LNCAP (cell line): ENCODE measurements around the gene STAM2.

Experiments used
- TF ChIP-seq, protein P1 (sequence below): fragments of 450-650 bp; IDR thresholded peaks from 2 replicates; pipeline ENCODE4 v1.5.1; 2017; ENCODE audit warnings: mild to moderate bottlenecking

The STAM2 gene

DNA sequence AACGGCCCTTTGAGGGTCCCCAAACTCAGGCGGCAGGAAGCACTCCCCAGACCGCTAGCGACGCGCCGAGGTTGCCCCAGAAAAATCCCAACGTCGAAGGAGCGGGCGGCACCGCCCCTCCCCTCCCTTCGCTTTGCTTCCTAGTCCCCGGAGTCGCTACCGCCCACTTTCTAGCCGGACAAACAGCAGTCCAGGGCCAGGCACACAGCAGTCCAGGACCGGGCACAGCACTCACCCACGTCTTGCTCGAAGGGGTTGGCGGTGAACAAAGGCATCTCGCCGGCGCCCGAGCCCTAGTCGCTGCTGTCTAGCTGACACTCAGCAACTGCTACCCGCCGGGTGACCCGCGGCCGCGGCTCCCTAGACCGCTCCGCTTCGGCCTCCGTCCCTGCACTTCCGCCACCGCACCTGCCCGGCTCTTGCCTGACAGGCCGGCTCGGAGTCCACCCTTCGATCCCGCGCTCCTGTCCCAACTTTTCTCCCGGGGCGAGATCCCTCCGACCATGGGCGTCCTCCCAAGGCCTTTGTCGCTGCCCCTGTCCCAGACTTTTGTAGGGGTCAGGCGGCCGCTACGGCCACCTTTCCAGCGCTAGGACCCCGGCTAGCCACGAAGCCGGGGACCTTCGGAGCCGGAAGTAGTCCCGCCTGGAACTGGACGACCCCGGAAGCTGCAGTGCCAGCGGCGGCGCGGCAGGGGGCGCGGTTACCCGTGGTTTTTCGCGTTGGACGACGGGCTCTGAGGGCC lies at the start of gene STAM2:
STAM2 (minus strand) TSS at position 396 of the 745 bp plus-strand sequence; CDS start at position 275, 121 bp downstream.
- TF ChIP-seq, protein P1, sequence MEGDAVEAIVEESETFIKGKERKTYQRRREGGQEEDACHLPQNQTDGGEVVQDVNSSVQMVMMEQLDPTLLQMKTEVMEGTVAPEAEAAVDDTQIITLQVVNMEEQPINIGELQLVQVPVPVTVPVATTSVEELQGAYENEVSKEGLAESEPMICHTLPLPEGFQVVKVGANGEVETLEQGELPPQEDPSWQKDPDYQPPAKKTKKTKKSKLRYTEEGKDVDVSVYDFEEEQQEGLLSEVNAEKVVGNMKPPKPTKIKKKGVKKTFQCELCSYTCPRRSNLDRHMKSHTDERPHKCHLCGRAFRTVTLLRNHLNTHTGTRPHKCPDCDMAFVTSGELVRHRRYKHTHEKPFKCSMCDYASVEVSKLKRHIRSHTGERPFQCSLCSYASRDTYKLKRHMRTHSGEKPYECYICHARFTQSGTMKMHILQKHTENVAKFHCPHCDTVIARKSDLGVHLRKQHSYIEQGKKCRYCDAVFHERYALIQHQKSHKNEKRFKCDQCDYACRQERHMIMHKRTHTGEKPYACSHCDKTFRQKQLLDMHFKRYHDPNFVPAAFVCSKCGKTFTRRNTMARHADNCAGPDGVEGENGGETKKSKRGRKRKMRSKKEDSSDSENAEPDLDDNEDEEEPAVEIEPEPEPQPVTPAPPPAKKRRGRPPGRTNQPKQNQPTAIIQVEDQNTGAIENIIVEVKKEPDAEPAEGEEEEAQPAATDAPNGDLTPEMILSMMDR = peak; percentile 73

- TF ChIP-seq, protein P1 = no peak
Observed at GRCh38 chr2:152223977-152224376, 48.4 kb upstream of the STAM2 start.

DNA sequence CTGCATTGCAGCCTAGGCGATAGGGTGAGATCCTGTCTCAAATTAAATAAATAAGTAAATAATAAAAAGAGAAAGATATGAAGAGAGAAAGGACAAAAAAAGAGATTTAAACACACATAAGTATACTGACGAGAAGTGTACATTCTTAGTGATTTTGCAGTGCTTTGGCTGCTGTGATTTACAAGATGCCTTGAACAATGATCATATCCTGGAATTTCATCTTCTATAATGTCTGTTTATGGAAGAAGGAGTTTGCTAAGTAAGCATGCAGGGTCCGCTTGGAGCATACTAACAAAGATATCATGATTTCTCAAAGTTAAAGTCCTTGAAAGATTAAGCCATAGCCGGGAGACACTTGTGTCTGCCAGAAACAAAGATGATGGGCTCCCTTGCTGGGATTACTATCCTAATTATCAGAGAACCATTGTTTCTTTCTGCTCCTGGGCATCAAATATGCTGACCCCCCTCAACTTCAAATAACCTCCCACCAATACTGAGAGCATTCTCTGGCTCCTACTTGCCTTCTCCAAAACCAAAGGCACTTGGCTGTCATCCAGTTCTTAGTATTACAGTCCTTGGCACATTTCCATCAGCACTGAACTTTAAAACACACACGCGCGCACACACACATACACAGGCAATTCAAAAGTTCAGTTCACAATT lies 47.5 kb upstream of the STAM2 start:
- TF ChIP-seq, protein P1 = no peak

- TF ChIP-seq, protein P1 = no peak
Observed at GRCh38 chr2:152221839-152222238, 46.3 kb upstream of the STAM2 start.

DNA sequence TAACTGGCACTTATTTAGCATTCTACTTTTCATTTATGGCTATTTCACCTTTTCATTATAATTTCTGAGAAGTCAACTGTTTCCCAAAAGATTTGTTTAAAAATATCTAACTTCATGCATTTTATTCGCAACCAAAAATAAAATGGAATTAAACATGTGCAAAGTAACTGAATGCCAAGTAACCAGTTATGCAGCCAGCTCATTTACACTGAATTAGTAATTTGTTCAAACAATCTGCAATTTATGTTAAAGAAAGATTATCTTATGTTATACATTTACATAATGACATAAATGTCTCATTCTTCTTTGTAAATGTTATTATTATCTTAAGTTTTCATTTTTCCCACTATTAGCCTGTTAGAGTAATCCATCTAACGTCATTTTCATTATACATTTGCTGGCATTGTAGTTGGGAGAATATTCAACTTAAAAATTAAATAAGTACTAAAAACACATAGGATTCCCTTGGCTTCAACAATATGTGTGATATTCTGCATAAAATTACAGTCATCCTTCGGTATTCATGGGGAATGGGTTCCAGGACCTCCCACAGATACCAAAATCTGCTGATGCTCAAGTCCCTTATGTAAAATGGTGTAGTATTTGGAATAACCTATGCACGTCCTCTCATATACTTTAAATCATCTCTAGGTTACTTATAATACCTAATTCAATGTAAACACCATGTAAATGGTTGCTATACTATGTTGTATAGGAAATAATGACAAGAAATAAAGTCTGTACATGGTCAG lies 43.7 kb upstream of the STAM2 start:
- TF ChIP-seq, protein P1 = no peak

DNA sequence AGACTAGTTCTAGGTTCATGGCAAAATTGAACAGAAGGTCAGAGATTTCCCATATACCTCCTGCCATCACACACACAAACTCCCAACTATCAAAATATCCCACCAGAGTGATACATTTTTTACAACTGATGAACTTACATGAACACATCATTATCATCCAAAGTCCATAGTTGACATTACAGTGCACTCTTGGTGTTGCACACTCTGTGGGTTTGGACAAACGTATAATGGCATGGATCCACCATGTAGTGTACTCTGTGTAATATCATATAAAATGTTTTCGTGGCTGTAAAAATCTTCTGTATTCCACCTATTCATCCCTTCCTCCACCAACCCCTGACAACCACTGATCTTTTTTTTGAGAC lies 25.9 kb upstream of the STAM2 start:
- TF ChIP-seq, protein P1 = no peak

DNA sequence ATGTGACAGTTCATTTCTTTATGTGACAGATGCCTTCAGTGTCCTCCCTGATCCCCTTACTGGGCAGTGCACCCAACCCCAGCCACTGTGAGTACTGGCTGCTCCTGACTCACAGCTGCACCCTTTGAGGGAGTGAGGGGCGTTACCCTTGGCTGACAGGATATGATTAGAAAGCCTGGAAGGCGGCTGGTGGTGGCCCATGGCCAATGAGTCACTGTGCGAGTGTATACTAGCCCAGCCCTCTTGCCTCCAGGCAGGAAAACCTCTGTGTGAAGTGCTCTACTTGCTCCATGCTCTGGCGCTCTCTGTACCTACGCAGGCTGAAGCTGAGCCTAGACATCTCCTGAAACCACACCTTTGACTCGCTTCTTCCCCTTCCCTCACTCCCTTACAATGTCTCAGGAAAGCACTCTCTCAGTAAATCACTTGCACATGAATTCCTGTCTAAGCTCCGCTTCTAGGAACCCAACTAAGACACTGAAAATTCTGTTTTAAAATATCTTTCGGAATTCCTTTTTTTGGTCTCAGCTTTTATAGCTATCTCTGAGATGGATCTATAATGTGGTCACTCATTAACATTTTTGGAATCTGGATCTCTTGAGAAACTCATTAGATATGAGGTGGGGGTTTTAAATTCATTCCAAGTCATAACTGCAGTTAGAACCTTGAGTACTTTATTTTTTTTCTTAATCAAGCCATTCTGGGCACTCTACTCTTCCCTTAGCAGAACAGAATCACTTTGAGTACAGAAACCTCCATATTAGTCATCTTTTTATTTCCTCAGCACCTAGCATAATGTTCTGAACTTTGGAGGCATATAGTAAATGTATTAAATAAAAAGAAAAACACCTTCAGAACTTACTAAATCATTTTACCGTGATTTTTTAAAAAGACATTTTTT lies 25.3 kb upstream of the STAM2 start:
- TF ChIP-seq, protein P1 = no peak
